Neuron (in vitro differentiated cells): ENCODE measurements around the gene FYCO1.

ENCODE experiments used
- H2AFZ ChIP-seq: one replicate; pipeline ENCODE4 v1.6.1; 2013; ENCODE audit warnings: low read depth, mild to moderate bottlenecking, inconsistent platforms, low read length, moderate library complexity
- H3K27me3 ChIP-seq: one replicate; pipeline ENCODE4 v1.6.1; 2013; ENCODE audit warnings: low read length; ENCODE audit not compliant: insufficient read depth
- H3K36me3 ChIP-seq: one replicate; pipeline ENCODE4 v1.6.1; 2013; ENCODE audit warnings: low read length; ENCODE audit not compliant: insufficient read depth
- H3K4me1 ChIP-seq: one replicate; pipeline ENCODE4 v1.6.1; 2013; ENCODE audit warnings: low read length; ENCODE audit not compliant: insufficient read depth
- H3K4me3 ChIP-seq: 2 replicates; pipeline ENCODE4 v1.5.1; 2013; ENCODE audit warnings: mild to moderate bottlenecking, low read length, moderate library complexity
- H3K9me3 ChIP-seq: one replicate; pipeline ENCODE4 v1.6.1; 2013; ENCODE audit warnings: low read length

FYCO1 gene

GRCh38 chr3:45880725-45881077 lies 114.9 kb downstream of the FYCO1 start:
- Histone ChIP-seq H3K27me3 (peaks cover 3% of the 10 kb centered on the region), H3K4me3 (no peak overlapping the region), H3K36me3 (no peaks in the 10 kb centered on the region), H2AFZ (no peak overlapping the region), H3K4me1 (peaks cover 4% of the 10 kb centered on the region), H3K9me3 (no peaks in the 10 kb centered on the region)

- no peaks in the 10 kb centered on the region for H3K9me3 ChIP-seq
- no peak overlapping the region for H3K4me3 ChIP-seq
- no peaks in the 10 kb centered on the region for H3K4me1 ChIP-seq
- no peaks in the 10 kb centered on the region for H3K36me3 ChIP-seq
- no peak overlapping the region for H2AFZ ChIP-seq
- no peaks in the 10 kb centered on the region for H3K27me3 ChIP-seq
Observed at GRCh38 chr3:45878124-45878523, 117.5 kb downstream of the FYCO1 start.

DNA sequence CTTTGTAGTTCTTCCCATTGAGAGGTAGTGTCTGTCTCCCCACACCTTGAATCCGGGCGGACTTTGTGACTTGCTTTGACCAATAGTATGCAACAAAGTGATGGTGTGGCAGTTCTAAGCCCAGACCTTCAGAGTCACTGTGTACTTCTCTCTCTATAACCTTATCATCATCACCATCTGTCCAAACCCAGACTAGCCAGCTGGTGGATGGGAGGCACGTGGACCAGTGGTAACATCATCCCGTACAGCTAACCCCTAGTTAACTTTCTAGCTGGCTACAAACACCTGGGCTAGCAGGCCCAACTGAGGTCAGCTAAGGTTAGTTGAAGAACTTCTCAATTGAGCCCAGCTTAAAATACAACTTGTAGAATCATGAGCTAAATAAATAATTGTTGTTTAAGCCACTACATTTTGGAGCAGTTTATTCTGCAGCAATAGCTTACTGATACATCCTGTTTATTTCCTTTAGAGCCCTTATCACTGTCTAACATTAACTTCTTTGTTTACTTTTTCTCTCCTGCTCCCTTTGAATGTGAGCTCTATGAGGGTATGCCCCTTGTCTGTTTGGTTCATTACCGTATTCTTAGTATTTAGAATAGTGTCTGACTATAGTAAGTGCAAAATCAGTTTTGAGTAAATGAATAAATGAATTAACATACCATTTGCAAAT lies 120.8 kb downstream of the FYCO1 start:
- no peaks in the 10 kb centered on the region for H3K36me3 ChIP-seq
- no peak overlapping the region for H2AFZ ChIP-seq
- H3K27me3 ChIP-seq: no peaks in the 10 kb centered on the region
- H3K9me3 ChIP-seq: no peaks in the 10 kb centered on the region
- H3K4me3 ChIP-seq: no peak overlapping the region
- no peaks in the 10 kb centered on the region for H3K4me1 ChIP-seq

GRCh38 chr3:45873638-45874037 lies 122.0 kb downstream of the FYCO1 start:
- Histone ChIP-seq H2AFZ (no peak overlapping the region), H3K36me3 (no peaks in the 10 kb centered on the region), H3K27me3 (no peaks in the 10 kb centered on the region), H3K4me1 (no peaks in the 10 kb centered on the region), H3K9me3 (no peaks in the 10 kb centered on the region), H3K4me3 (no peak overlapping the region)

DNA sequence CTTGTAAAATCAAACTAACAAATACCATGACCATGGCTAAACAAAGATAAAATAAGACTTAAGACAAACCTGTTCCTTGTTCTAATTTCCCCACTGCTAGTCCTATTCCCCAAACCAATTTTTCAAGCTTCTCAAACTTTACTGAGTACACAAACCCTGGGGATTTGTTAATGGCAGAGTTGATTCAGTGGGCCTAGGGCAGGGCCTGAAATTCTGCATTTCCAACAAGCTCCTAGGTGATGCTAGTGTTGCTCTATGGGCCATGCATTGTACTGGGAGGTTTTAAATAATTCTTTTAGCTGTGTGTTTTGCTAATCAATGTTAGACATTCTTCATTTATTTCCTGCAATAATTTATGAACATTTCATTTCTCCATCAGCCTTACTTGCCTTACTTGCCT lies 122.6 kb downstream of the FYCO1 start:
- Histone ChIP-seq H3K4me1 (no peaks in the 10 kb centered on the region), H2AFZ (no peak overlapping the region), H3K36me3 (no peaks in the 10 kb centered on the region), H3K9me3 (no peaks in the 10 kb centered on the region), H3K4me3 (no peak overlapping the region), H3K27me3 (no peaks in the 10 kb centered on the region)

DNA sequence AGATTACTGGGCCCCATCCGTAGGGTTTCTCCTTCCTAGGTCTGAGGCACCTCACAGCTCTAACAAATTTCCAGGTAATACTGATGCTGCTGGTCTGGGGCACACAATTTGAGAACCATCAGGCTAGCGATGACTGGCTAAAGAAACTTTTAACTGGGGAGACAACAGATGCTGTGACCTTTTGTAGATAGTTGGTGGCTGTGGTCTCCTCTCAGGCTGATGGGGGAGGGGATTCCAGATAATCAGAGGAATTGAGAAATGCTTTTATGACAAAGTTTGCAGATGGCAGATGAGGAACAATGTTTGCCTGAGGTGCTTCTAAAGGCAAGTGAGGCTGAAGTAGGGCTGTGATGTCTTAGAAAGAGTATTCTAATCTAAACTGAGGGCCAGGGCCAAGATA lies 123.1 kb downstream of the FYCO1 start:
- Histone ChIP-seq H3K27me3 (no peaks in the 10 kb centered on the region), H3K4me1 (no peaks in the 10 kb centered on the region), H3K36me3 (no peaks in the 10 kb centered on the region)

GRCh38 chr3:45871780-45872179 lies 123.8 kb downstream of the FYCO1 start:
- Histone ChIP-seq H3K4me3 (no peak overlapping the region), H3K9me3 (no peaks in the 10 kb centered on the region), H3K27me3 (no peaks in the 10 kb centered on the region), H3K4me1 (no peaks in the 10 kb centered on the region), H3K36me3 (no peaks in the 10 kb centered on the region), H2AFZ (no peak overlapping the region)

More for the DNA sequence above, 123.1 kb downstream of the FYCO1 start:
- H3K4me3 ChIP-seq: no peak overlapping the region
- H3K9me3 ChIP-seq: no peaks in the 10 kb centered on the region
- no peak overlapping the region for H2AFZ ChIP-seq

DNA sequence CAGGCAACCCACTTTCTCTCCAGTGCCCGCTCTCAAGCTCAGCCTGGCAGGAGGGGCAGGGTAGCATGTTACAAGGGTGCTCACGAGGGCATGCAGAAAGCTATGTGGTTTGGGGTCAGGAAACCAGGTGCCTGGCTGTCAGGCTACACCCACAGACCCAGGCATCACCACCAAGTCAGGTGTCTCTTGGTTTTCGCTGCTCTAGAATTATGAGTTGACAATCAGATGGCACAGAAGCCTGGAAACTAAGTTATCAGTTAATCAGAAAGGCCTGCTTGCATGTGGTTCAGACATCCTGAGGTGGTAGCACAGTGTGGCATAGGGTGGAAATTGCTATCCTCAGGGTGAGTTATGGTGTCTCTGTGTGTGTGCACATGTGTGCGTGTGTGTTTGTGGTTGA lies 125.5 kb downstream of the FYCO1 start:
- Histone ChIP-seq H3K9me3 (no peaks in the 10 kb centered on the region), H3K36me3 (no peaks in the 10 kb centered on the region), H2AFZ (no peak overlapping the region), H3K27me3 (no peaks in the 10 kb centered on the region), H3K4me1 (no peaks in the 10 kb centered on the region), H3K4me3 (no peak overlapping the region)

DNA sequence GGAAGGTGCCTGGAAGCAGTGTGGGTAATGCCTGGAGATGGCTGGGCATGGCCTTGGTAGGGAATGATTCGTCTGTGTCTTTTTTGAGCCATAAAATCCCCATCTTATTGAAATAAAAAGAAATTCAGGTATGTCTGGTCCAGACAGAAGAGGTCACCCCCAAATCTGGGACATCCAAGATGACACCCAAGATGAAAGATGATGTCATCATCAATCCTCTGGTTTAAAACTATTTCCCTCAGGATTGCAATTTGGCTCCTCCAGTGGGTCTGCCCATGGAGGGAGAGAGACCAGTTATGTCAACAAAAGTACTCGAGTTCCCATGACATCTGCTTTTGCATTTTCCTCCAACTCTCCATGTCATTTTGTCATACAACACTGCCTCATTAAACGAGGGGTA lies 126.0 kb downstream of the FYCO1 start:
- Histone ChIP-seq H3K4me3 (no peak overlapping the region), H3K9me3 (no peaks in the 10 kb centered on the region), H3K27me3 (no peaks in the 10 kb centered on the region), H3K4me1 (no peaks in the 10 kb centered on the region), H2AFZ (no peak overlapping the region), H3K36me3 (no peaks in the 10 kb centered on the region)

GRCh38 chr3:45868650-45869049 lies 127.0 kb downstream of the FYCO1 start:
- H3K4me3 ChIP-seq: no peak overlapping the region
- no peaks in the 10 kb centered on the region for H3K27me3 ChIP-seq
- H3K9me3 ChIP-seq: no peaks in the 10 kb centered on the region

DNA sequence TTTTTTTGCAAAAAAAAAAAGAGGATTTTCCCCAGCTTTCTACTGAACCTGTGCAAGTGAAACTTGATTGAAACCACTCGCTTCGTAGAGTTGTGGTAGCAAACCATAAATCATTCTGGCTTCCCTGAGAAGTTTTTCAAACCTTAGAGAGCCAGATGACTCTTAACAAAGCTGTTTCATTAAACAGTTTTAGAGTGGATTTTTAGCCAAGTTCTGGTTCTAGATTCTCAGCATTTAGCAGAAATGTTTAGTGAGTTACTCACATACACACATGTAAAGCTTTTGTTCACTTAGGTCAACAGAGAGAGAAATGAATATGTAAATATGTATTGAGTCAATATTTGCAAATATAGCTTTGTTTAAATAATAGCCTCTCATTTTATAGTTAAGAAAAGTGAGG lies 127.4 kb downstream of the FYCO1 start:
- Histone ChIP-seq H3K9me3 (no peaks in the 10 kb centered on the region), H3K4me1 (no peaks in the 10 kb centered on the region), H3K36me3 (no peaks in the 10 kb centered on the region), H3K27me3 (no peaks in the 10 kb centered on the region), H2AFZ (no peak overlapping the region), H3K4me3 (no peak overlapping the region)

More at GRCh38 chr3:45868650-45869049, 127.0 kb downstream of the FYCO1 start:
- no peaks in the 10 kb centered on the region for H3K36me3 ChIP-seq
- H2AFZ ChIP-seq: no peak overlapping the region
- H3K4me1 ChIP-seq: no peaks in the 10 kb centered on the region
